K562 (cell line): Measurements from ENCODE around the gene ODAD4. TPM values are rescaled to one million over a fixed set of nuclear protein-coding genes. Genes with fewer than 3 reads are reported as not detected.
A peak's percentile ranks its signal among the peaks of the same experiment; 100 is the strongest.

Source experiments
- ATF3 ChIP-seq, 2 experiments: fragments of 450-650 bp in 1 of 2; sonication (generic) in 1 of 2; formaldehyde crosslinking in 1 of 2; IDR thresholded peaks in 1 of 2; conservative IDR thresholded peaks in 1 of 2; 2 replicates each; pipeline versions ENCODE4 v1.6.1 to v1.8.1; 2016 to 2023; ENCODE audit warnings: mild to moderate bottlenecking in 2 of 2, moderate library complexity in 2 of 2, inconsistent platforms in 1 of 2, missing genetic modification reagents in 1 of 2
- BRCA1 ChIP-seq, 2 experiments: fragments of 450-650 bp in 1 of 2; sonication (generic) in 1 of 2; formaldehyde crosslinking in 1 of 2; IDR thresholded peaks; 2 replicates each; pipeline versions ENCODE4 v1.5.0 to v1.6.1; 2017 to 2020; ENCODE audit warnings: mild to moderate bottlenecking in 1 of 2, missing genetic modification reagents in 1 of 2
- CBFB ChIP-seq: sonication (generic); formaldehyde crosslinking; IDR thresholded peaks from 2 replicates; pipeline ENCODE4 v1.4.0; 2020; ENCODE audit warnings: mild to moderate bottlenecking, missing genetic modification reagents
- CEBPG ChIP-seq, 3 experiments: fragments of 200-800 bp in 1 of 3; sonication (Bioruptor generic) in 1 of 3; sonication (generic) in 1 of 3; formaldehyde crosslinking in 1 of 3; IDR thresholded peaks in 2 of 3; conservative IDR thresholded peaks in 1 of 3; 2 replicates each; pipeline versions ENCODE4 v1.6.1 to v1.8.0; 2016 to 2022; ENCODE audit warnings: missing compliant biosample characterization in 2 of 3, missing genetic modification characterization in 2 of 3, mild to moderate bottlenecking in 1 of 3, missing genetic modification reagents in 1 of 3
- ERF ChIP-seq: fragments of 450-650 bp; formaldehyde crosslinking; IDR thresholded peaks from 2 replicates; pipeline ENCODE4 v1.4.0; 2020; ENCODE audit warnings: mild to moderate bottlenecking, mixed read lengths
- HLTF ChIP-seq: fragments of 450-650 bp; IDR thresholded peaks from 2 replicates; pipeline ENCODE4 v1.6.1; 2016
- JUND ChIP-seq, 2 experiments: IDR thresholded peaks; 2 replicates in 1 of 2; 3 replicates in 1 of 2; pipeline ENCODE4 v1.6.1; 2011; ENCODE audit warnings: borderline replicate concordance in 2 of 2, low read depth in 2 of 2, low read length in 2 of 2, improper control_type of control experiment in 1 of 2, missing biosample characterization in 1 of 2, missing genetic modification characterization in 1 of 2, missing genetic modification reagents in 1 of 2
- KAT7 ChIP-seq: sonication (generic); formaldehyde crosslinking; IDR thresholded peaks from 2 replicates; pipeline ENCODE4 v1.8.0; 2022; ENCODE audit warnings: missing genetic modification reagents, mild to moderate bottlenecking, borderline replicate concordance
- KLF10 ChIP-seq: fragments of 250-450 bp; sonication (Bioruptor Pico); IDR thresholded peaks from 2 replicates; pipeline ENCODE4 v1.6.1; 2021; ENCODE audit warnings: matching md5 sums
- LEF1 ChIP-seq: fragments of 450-650 bp; IDR thresholded peaks from 2 replicates; pipeline ENCODE4 v1.6.1; 2016; ENCODE audit warnings: mild to moderate bottlenecking
- PHF8 ChIP-seq: fragments of 200-600 bp; sonication (generic); IDR thresholded peaks from 2 replicates; pipeline ENCODE4 v1.6.1; 2012; ENCODE audit warnings: mixed run types, mild to moderate bottlenecking, inconsistent platforms, low read length, moderate library complexity, borderline replicate concordance
- PML ChIP-seq: IDR thresholded peaks from 2 replicates; pipeline ENCODE4 v1.6.1; 2012; ENCODE audit warnings: low read length, inconsistent platforms
- POLR2G ChIP-seq: fragments of 200-400 bp; formaldehyde crosslinking; IDR thresholded peaks from 2 replicates; pipeline ENCODE4 v1.6.1; 2017; ENCODE audit warnings: low read depth, mild to moderate bottlenecking, antibody characterized with exemption, low read length, moderate library complexity
- PYGO2 ChIP-seq: fragments of 450-650 bp; IDR thresholded peaks from 2 replicates; pipeline ENCODE4 v1.6.1; 2016; ENCODE audit warnings: mild to moderate bottlenecking, missing genetic modification characterization, moderate library complexity, missing compliant biosample characterization
- RAD51 ChIP-seq: fragments of 450-650 bp; IDR thresholded peaks from 2 replicates; pipeline ENCODE4 v1.7.1; 2016; ENCODE audit warnings: low read depth, mild to moderate bottlenecking, borderline replicate concordance
- SIN3A ChIP-seq, 2 experiments: fragments of 150-350 bp in 1 of 2; IDR thresholded peaks; 2 replicates each; pipeline ENCODE4 v1.6.1; 2011 to 2016; ENCODE audit warnings: borderline replicate concordance in 2 of 2, low read depth in 2 of 2, low read length in 2 of 2, mild to moderate bottlenecking in 2 of 2, moderate library complexity in 2 of 2; ENCODE audit not compliant: control insufficient read depth in 1 of 2
- TFE3 ChIP-seq: fragments of 450-650 bp; formaldehyde crosslinking; IDR thresholded peaks from 2 replicates; pipeline ENCODE4 v1.4.0; 2020; ENCODE audit warnings: mild to moderate bottlenecking, mixed read lengths
- XRCC5 ChIP-seq: fragments of 200-400 bp; formaldehyde crosslinking; IDR thresholded peaks from 2 replicates; pipeline ENCODE4 v1.6.1; 2017; ENCODE audit warnings: low read depth, mild to moderate bottlenecking, low read length
- ZBED1 ChIP-seq: IDR thresholded peaks from 2 replicates; pipeline ENCODE4 v1.6.1; 2014
- ZNF589 ChIP-seq: fragments of 200-800 bp; sonication (Bioruptor generic); IDR thresholded peaks from 2 replicates; pipeline ENCODE4 v1.6.1; 2016; ENCODE audit warnings: low read depth, missing genetic modification characterization, missing compliant biosample characterization
- ZNF717 ChIP-seq: fragments of 250-450 bp; sonication (Bioruptor Pico); IDR thresholded peaks from 2 replicates; pipeline ENCODE4 v1.5.0; 2021
- polyA plus RNA-seq, 8 experiments: library from polyadenylated mRNA; depleted of rRNA in 4 of 8; stranded (reverse) in 5 of 8; unstranded in 3 of 8; fragments of >200 nt; fragmentation: Nextera tagmentation in 2 of 8; fragmentation: Illumina TruSeq in 1 of 8; extraction: Ambion mirVana in 2 of 8; extraction: Trizol in 1 of 8; gene quantifications; 2 replicates each; pipeline versions ENCODE4 v1.2.1 to v1.2.3, GENCODE V29; 2011 to 2014; ENCODE audit warnings: inconsistent platforms in 1 of 8, missing spikeins in 1 of 8
- total RNA-seq, 7 experiments: library from RNA; depleted of rRNA in 6 of 7; stranded (reverse); fragments of >200 nt in 6 of 7; fragmentation: Illumina TruSeq in 2 of 7; extraction: Trizol in 2 of 7; gene quantifications; 2 replicates each; pipeline versions ENCODE4 v1.2.1 to v1.2.3, GENCODE V29; 2011 to 2021; ENCODE audit warnings: low replicate concordance in 1 of 7
- TF ChIP-seq, protein P1 (sequence below): fragments of 150-350 bp; conservative IDR thresholded peaks from 2 replicates; pipeline ENCODE4 v1.6.1; 2014; ENCODE audit warnings: low read length

Gene ODAD4
- total and polyA plus RNA-seq, 9 of the 15 experiments (the other 6 are each of a cell fraction or from before 2014, with no cell fraction given), result 0.09 to 0.98 (median 0.51) TPM

DNA sequence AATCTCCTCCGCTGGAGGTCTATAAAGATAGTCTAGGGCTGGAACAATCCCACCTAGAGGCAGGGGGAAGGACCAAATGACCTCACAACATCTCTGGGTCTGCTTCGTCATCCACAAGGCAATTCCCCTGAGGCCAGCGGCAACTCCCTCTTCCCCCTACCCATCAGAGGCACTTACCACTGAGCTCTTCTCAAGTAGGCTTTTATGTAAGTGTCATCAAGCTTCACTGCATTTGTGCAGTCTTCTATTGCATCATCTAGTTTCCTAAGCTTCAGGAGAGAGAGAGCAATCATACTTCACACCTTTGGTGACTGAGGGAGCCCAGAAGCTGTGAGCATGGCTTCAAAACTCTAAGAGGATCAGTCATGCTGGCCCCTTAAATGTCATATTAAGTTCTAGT is 57.2 kb downstream of the ODAD4 start (continued):
- TF ChIP-seq JUND (IDR thresholded peaks at IDR 0.05; ENCODE audit: borderline replicate concordance, low read depth, low read length) (no peak), JUND (tag; IDR thresholded peaks at IDR 0.05; ENCODE audit: borderline replicate concordance, low read depth, low read length) (no peak), PML (no peak), ZNF717 (CRISPR knock-in tag) (no peak), ZBED1 (no peak), KAT7 (CRISPR knock-in tag) (no peak), ATF3 (IDR thresholded peaks at IDR 0.05) (peak; percentile 77), ATF3 (CRISPR knock-in tag; conservative IDR thresholded peaks at IDR 0.05) (no peak), XRCC5 (no peak), PYGO2 (tag) (no peak), ZNF589 (CRISPR knock-in tag) (no peak), ERF (CRISPR knock-in tag) (no peak), CEBPG (CRISPR knock-in tag; IDR thresholded peaks at IDR 0.05) (no peak), CEBPG (tag; conservative IDR thresholded peaks at IDR 0.05 in 1 of 2, IDR thresholded peaks at IDR 0.05 in 1 of 2) (peak; percentile 69 to 83), LEF1 (no peak), HLTF (no peak), POLR2G (no peak), BRCA1 (IDR thresholded peaks at IDR 0.05) (no peak), BRCA1 (CRISPR knock-in tag; IDR thresholded peaks at IDR 0.05) (no peak), SIN3A (IDR thresholded peaks at IDR 0.05; ENCODE audit: borderline replicate concordance in 2 of 2, control insufficient read depth in 1 of 2, low read depth in 2 of 2, low read length in 2 of 2) (no peak), PHF8 (no peak), KLF10 (no peak), CBFB (CRISPR knock-in tag) (no peak), RAD51 (no peak), TFE3 (CRISPR knock-in tag) (no peak)
- TF ChIP-seq, protein P1, sequence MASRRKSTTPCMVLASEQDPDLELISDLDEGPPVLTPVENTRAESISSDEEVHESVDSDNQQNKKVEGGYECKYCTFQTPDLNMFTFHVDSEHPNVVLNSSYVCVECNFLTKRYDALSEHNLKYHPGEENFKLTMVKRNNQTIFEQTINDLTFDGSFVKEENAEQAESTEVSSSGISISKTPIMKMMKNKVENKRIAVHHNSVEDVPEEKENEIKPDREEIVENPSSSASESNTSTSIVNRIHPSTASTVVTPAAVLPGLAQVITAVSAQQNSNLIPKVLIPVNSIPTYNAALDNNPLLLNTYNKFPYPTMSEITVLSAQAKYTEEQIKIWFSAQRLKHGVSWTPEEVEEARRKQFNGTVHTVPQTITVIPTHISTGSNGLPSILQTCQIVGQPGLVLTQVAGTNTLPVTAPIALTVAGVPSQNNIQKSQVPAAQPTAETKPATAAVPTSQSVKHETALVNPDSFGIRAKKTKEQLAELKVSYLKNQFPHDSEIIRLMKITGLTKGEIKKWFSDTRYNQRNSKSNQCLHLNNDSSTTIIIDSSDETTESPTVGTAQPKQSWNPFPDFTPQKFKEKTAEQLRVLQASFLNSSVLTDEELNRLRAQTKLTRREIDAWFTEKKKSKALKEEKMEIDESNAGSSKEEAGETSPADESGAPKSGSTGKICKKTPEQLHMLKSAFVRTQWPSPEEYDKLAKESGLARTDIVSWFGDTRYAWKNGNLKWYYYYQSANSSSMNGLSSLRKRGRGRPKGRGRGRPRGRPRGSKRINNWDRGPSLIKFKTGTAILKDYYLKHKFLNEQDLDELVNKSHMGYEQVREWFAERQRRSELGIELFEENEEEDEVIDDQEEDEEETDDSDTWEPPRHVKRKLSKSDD, result no peak
